ENCODE measurements around the gene MAST4. TPM values are rescaled to one million over a fixed set of nuclear protein-coding genes. Genes with fewer than 3 reads are reported as not detected.

The MAST4 gene
- total and polyA plus RNA-seq, 2 of the 13 experiments (the other 11 are each of a cell fraction or from before 2014, with no cell fraction given), result 3.4 to 3.7 TPM

DNA sequence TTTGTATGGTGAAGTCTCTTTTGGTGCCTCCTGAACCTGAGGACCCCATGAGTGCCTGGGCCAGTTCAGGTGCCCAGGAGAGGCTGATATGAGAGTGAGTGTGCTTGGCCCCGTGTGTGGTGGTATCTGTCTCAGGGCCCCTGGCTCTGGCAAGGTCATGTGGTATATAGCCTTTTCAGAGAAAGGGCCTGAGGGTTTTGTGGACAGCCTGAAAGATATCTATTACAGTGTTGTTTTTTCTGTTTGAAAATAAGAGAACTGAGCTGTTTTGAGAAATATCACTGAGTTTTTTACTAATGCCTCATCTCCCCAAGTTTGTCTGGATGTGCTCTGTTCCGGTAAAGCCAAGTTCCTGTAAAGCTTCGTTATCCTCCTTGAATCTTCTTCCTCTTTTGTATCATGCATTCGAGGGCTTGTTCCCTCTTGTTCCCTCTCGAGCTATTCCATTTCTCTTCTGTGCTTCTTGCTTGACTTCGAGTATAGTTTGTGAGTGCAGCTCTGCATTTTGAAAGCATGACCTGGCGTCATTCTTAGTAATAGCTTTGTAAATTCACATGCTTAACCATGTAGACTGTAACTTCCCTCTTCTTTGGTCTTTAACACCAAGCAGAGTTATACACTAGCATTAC is 122.3 kb downstream of the MAST4 start:
- H3K9ac ChIP-seq (ENCODE audit: insufficient read depth, low read depth, low read length), result no peak overlapping the region
- H3K79me2 ChIP-seq (ENCODE audit: insufficient read depth, low read length), result no peaks in the 10 kb centered on the region
- FAIRE-seq (no peak), ATAC-seq (no peak), DNase-seq (ENCODE audit: low spot score) (no peak)
- in situ Hi-C loops (cut with HindIII; ENCODE audit: extremely low pct_ligation_motif_present, low pct_unique_long_range_greater_than_20kb), result no loop called here
- intact Hi-C loops (cut with micrococcal nuclease; ENCODE audit: unreplicated experiment), result no loop called here
- ChIA-PET POLR2A (no interaction called here), CTCF (ENCODE audit: low intra/inter-chr PET ratio, low total read pairs) (no interaction called here)
- no peak overlapping the region for H3K4me2 ChIP-seq (ENCODE audit: low read depth, low read length)
- no peak for TF ChIP-seq RARG (CRISPR knock-in tag; IDR thresholded peaks at IDR 0.05; ENCODE audit: low read depth)
- TF ChIP-seq SP1 (IDR thresholded peaks at IDR 0.05), result no peak
- TF ChIP-seq SP1 (CRISPR knock-in tag; IDR thresholded peaks at IDR 0.05), result no peak
- TF ChIP-seq, protein P1, sequence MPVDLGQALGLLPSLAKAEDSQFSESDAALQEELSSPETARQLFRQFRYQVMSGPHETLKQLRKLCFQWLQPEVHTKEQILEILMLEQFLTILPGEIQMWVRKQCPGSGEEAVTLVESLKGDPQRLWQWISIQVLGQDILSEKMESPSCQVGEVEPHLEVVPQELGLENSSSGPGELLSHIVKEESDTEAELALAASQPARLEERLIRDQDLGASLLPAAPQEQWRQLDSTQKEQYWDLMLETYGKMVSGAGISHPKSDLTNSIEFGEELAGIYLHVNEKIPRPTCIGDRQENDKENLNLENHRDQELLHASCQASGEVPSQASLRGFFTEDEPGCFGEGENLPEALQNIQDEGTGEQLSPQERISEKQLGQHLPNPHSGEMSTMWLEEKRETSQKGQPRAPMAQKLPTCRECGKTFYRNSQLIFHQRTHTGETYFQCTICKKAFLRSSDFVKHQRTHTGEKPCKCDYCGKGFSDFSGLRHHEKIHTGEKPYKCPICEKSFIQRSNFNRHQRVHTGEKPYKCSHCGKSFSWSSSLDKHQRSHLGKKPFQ (CRISPR knock-in tag; IDR thresholded peaks at IDR 0.05; ENCODE audit: insufficient replicate concordance), result no peak
- H3K9me3 ChIP-seq (ENCODE audit: low read length), result no peaks in the 10 kb centered on the region
- H3K27me3 ChIP-seq (ENCODE audit: control insufficient read depth in 1 of 2, insufficient read depth in 2 of 2, low read length in 2 of 2), result peaks cover 0 to 2% of the 10 kb centered on the region in 2 experiments; a peak in 2 of 5 replicates
- H3K27ac ChIP-seq (ENCODE audit: extremely low read length, insufficient read depth, low read length), result no peak overlapping the region
- BruUV-seq (replicated peaks), result no TSS peak
- no peaks in the 10 kb centered on the region for H4K20me1 ChIP-seq (ENCODE audit: insufficient read depth, low read length)
- no peaks in the 10 kb centered on the region for H3K4me1 ChIP-seq (ENCODE audit: insufficient read depth, low read length)
- H3K4me3 ChIP-seq (replicated peaks in 1 of 3; ENCODE audit: insufficient read depth in 1 of 3, low read depth in 2 of 3, low read length in 3 of 3), result no peak overlapping the region
- 16% methylated on average over 6 of the region's 7 CpGs for WGBS (ENCODE audit: low lambda C conversion rate)
- no peak overlapping the region for H2AFZ ChIP-seq (ENCODE audit: low read length)
- H3K36me3 ChIP-seq (replicated peaks in 1 of 2; ENCODE audit: control insufficient read depth in 1 of 2, insufficient read depth in 2 of 2, low read length in 2 of 2), result no peaks in the 10 kb centered on the region

DNA sequence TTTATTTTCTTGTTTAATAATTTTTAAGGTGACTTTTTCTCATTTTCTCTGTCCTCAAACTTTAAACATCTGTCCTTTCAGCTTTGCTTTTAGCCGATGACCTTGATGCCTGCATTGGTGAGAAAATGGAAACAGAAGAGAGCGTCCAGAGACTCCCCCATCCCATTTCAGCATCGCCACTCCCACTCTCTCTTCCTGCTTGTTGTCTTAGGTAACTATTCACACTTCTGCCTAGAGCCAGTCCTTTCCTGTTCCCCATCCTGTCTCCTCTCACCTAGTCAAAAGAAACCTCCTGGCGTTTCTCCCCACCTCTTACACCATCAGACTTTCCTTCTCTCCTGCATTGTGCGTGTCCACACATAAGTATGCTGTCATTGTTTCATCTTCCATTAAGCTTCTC is 124.6 kb downstream of the MAST4 start:
- H3K27me3 ChIP-seq (ENCODE audit: control insufficient read depth in 1 of 2, insufficient read depth in 2 of 2, low read length in 2 of 2), result peaks cover 0 to 2% of the 10 kb centered on the region in 2 experiments; a peak in 2 of 5 replicates
- no peaks in the 10 kb centered on the region for H4K20me1 ChIP-seq (ENCODE audit: insufficient read depth, low read length)
- in situ Hi-C loops (cut with HindIII; ENCODE audit: extremely low pct_ligation_motif_present, low pct_unique_long_range_greater_than_20kb) (no loop called here), intact Hi-C loops (cut with micrococcal nuclease; ENCODE audit: unreplicated experiment) (no loop called here)
- no peak overlapping the region for H2AFZ ChIP-seq (ENCODE audit: low read length)
- no peaks in the 10 kb centered on the region for H3K36me3 ChIP-seq (replicated peaks in 1 of 2; ENCODE audit: control insufficient read depth in 1 of 2, insufficient read depth in 2 of 2, low read length in 2 of 2)
- no peak overlapping the region for H3K4me3 ChIP-seq (replicated peaks in 1 of 3; ENCODE audit: insufficient read depth in 1 of 3, low read depth in 2 of 3, low read length in 3 of 3)
- no peaks in the 10 kb centered on the region for H3K9me3 ChIP-seq (ENCODE audit: low read length)
- FAIRE-seq, result no peak
- ATAC-seq, result no peak
- no TSS peak for BruUV-seq (replicated peaks)
- no peaks in the 10 kb centered on the region for H3K4me1 ChIP-seq (ENCODE audit: insufficient read depth, low read length)
- H3K9ac ChIP-seq (ENCODE audit: insufficient read depth, low read depth, low read length), result no peak overlapping the region
- no peak for DNase-seq (ENCODE audit: low spot score)
- ChIA-PET POLR2A (no interaction called here), CTCF (ENCODE audit: low intra/inter-chr PET ratio, low total read pairs) (no interaction called here)
- WGBS (ENCODE audit: low lambda C conversion rate), result 22% methylated on average over 5 of the region's 5 CpGs
- no peaks in the 10 kb centered on the region for H3K79me2 ChIP-seq (ENCODE audit: insufficient read depth, low read length)
- no peak overlapping the region for H3K27ac ChIP-seq (ENCODE audit: extremely low read length, insufficient read depth, low read length)
- H3K4me2 ChIP-seq (ENCODE audit: low read depth, low read length), result no peak overlapping the region
- TF ChIP-seq HBP1 (CRISPR knock-in tag; IDR thresholded peaks at IDR 0.05; ENCODE audit: low read depth) (no peak), TEAD3 (CRISPR knock-in tag; optimal IDR thresholded peaks at IDR 0.05; ENCODE audit: borderline replicate concordance) (no peak), MAZ (IDR thresholded peaks at IDR 0.05; ENCODE audit: borderline replicate concordance, low read depth, low read length) (no peak), MAZ (CRISPR knock-in tag; IDR thresholded peaks at IDR 0.05; ENCODE audit: low read depth) (no peak), ZKSCAN5 (CRISPR knock-in tag; IDR thresholded peaks at IDR 0.05) (no peak), PPARG (CRISPR knock-in tag; conservative IDR thresholded peaks at IDR 0.05) (no peak), ZBTB21 (CRISPR knock-in tag; IDR thresholded peaks at IDR 0.05) (no peak), KDM1A (CRISPR knock-in tag; IDR thresholded peaks at IDR 0.05) (no peak), GLI4 (CRISPR knock-in tag; IDR thresholded peaks at IDR 0.05; ENCODE audit: borderline replicate concordance) (no peak), TMF1 (CRISPR knock-in tag; IDR thresholded peaks at IDR 0.05; ENCODE audit: low read depth) (no peak), KDM2A (CRISPR knock-in tag; IDR thresholded peaks at IDR 0.05; ENCODE audit: borderline replicate concordance, low read depth) (no peak), ARNT2 (CRISPR knock-in tag; IDR thresholded peaks at IDR 0.05; ENCODE audit: low read depth) (no peak)
- TF ChIP-seq, protein P2, sequence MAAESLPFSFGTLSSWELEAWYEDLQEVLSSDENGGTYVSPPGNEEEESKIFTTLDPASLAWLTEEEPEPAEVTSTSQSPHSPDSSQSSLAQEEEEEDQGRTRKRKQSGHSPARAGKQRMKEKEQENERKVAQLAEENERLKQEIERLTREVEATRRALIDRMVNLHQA (CRISPR knock-in tag; IDR thresholded peaks at IDR 0.05), result no peak

All from HepG2 (cell line).